Measurements from ENCODE around the gene RPL15.

DNA sequence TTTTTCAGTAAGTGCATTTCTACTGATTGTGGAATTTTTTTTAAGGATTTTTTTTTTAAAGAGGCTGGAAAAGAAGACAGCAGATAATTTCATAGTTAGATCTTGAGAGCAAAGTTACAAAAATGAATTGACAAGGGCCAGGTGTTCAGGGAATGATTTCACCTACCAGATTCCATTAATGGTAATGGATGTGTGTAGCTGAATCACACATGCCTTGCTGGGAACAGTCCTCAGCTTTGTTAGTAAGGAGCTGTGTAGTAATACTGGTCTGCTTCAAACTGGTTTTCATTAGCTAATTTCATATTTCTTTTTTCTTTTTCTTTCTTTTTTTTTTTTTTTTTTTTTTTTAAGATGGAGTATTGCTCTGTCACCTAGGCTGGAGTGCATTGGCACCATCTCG is 44.1 kb downstream of the RPL15 start:
- TF ChIP-seq, protein P1, sequence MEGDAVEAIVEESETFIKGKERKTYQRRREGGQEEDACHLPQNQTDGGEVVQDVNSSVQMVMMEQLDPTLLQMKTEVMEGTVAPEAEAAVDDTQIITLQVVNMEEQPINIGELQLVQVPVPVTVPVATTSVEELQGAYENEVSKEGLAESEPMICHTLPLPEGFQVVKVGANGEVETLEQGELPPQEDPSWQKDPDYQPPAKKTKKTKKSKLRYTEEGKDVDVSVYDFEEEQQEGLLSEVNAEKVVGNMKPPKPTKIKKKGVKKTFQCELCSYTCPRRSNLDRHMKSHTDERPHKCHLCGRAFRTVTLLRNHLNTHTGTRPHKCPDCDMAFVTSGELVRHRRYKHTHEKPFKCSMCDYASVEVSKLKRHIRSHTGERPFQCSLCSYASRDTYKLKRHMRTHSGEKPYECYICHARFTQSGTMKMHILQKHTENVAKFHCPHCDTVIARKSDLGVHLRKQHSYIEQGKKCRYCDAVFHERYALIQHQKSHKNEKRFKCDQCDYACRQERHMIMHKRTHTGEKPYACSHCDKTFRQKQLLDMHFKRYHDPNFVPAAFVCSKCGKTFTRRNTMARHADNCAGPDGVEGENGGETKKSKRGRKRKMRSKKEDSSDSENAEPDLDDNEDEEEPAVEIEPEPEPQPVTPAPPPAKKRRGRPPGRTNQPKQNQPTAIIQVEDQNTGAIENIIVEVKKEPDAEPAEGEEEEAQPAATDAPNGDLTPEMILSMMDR (IDR thresholded peaks at IDR 0.05), result no peak
- TF ChIP-seq POLR2A (IDR thresholded peaks at IDR 0.05), result no peak
